DMS114 treated with DMSO at 0.1 percent for 48 hours (cell line): Measurements from ENCODE around the gene PTX3.

ENCODE experiments used
- DNase-seq: peaks from one replicate; lab custom pipeline; 2025; ENCODE audit not compliant: unreplicated experiment; lab: John Stamatoyannopoulos, UW

The PTX3 gene

GRCh38 chr3:157471064-157471463, 34.4 kb downstream of the PTX3 start:
- no peak for DNase-seq

- DNase-seq: no peak
Measured at GRCh38 chr3:157472648-157473047, 36.0 kb downstream of the PTX3 start.

GRCh38 chr3:157475921-157476414, 39.3 kb downstream of the PTX3 start:
- no peak for DNase-seq

- no peak for DNase-seq
Measured at GRCh38 chr3:157477441-157477840, 40.8 kb downstream of the PTX3 start.

GRCh38 chr3:157479464-157480243, 43.0 kb downstream of the PTX3 start:
- no peak for DNase-seq

- no peak for DNase-seq
Measured at GRCh38 chr3:157487339-157487738, 50.7 kb downstream of the PTX3 start.

GRCh38 chr3:157488144-157488543, 51.5 kb downstream of the PTX3 start:
- DNase-seq: peak; percentile 50

- no peak for DNase-seq
Measured at GRCh38 chr3:157491136-157491535, 54.5 kb downstream of the PTX3 start.
